COLO668 (cell line): ENCODE data around the gene BACE2.

Source experiments
- DNase-seq: peaks from one replicate; lab custom pipeline; 2025; ENCODE audit not compliant: unreplicated experiment; lab: John Stamatoyannopoulos, UW

Gene BACE2

GRCh38 chr21:41147979-41148355 is 20.0 kb upstream of the BACE2 start:
- no peak for DNase-seq

DNA sequence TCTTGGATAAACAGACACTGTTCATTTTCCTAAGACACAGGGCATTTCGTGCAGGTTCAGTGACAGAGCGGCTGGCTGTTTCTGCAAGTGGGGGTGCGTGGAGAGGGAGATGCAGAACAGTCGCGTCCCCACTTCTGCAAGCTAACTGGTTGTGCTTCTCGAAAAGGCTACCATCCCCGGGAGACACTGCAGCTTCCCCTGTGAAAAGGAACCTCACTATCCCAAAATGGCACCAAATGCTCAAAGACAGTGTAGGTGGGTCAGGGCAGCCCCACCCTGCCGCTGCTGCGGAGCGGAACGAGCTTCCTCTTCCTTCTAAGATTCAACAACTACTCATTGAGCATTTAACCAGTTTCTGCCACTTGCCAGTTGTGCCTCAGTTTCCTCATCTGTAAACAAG is 19.2 kb upstream of the BACE2 start:
- no peak for DNase-seq

DNA sequence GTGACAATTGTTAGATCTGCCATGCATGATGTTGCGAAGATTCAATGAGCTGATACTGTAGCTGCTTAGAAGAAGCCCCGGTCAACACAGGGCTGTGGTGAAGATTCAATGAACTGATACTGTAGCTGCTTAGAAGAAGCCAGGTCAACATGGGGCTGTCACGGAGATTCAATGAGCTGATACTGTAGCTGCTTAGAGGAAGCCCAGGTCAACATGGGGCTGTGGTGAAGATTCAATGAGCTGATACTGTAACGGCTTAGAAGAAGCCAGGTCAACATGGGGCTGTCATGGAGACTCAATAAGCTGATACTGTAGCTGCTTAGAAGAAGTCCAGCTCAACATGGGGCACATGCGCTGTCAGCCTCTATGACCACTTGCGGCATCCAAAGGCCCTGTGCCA is 18.8 kb upstream of the BACE2 start:
- DNase-seq: no peak

DNA sequence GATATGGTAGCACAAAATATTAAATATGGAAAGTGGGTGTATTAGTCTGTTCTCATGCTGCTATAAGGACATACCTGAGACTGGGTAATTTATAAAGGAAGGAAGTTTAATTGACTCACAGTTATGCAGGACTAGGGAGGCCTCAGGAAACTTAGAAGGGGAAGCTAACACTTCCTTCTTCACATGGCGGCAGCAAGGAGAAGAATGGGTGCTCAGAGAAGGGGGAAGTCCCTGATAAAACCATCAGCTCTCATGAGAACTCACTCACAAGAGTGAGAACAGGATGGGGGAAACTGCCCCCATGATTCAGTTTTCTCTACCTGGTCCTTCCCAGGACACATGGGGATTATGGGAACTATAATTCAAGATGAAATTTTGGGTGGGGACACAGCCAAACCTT is 15.8 kb upstream of the BACE2 start:
- no peak for DNase-seq

GRCh38 chr21:41153443-41153842 is 14.5 kb upstream of the BACE2 start:
- no peak for DNase-seq

GRCh38 chr21:41156142-41156541 is 11.8 kb upstream of the BACE2 start:
- no peak for DNase-seq

DNA sequence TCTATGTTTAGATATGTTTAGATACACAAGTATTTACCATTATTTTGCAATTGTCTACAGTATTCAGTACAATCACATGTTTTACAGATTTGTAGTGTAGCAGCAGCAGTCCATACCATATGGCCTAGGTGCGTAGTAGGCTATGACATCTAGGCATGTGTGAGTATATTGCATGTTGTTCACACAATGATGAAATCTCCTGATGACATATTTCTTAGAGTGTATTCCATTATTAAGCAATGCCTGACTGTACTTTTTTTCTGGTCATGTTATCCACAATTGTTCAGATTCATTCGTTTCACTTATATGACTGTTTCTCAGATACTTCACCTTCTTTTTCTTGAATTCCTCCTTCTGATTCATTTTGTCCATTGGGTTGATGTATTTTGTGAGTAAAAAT is 9.9 kb upstream of the BACE2 start:
- DNase-seq: no peak

DNA sequence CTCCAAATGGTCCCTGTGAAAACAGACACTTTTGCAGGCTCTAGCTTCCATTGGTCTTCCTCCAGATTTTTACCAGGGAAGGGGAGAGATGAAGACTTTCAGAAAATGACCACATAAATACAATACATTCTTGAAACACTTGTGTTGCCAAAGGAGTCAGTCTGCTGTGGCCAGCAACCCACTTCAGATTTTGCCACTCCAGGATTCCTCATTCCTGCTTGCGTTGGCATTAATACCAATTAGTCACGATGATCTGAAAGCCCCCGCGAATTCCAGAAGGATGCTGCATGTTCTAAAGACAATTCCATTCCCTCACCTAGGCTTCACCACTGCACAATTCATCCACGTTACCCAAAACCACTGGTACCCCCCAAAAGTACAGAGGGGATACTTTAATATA is 7.9 kb upstream of the BACE2 start:
- no peak for DNase-seq

GRCh38 chr21:41161428-41161827 is 6.5 kb upstream of the BACE2 start:
- DNase-seq: no peak

DNA sequence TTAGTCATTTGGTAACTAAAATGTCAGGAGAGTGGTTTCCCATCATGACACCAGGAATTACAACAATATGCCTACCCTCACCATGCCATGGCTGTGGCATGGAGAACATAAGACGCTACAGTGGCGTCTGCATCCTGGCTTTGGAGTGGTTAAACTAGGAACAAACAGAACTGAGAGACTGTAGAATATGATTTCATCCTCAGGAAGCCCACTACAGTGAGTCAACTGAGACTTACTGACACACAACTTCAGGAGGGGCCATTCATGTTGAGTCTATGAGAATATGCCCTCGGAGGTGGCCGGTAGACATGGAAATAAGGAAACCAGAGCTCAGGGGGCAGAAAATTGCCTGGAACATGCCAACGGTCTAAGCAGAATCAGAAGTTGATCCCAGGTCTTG is 5.9 kb upstream of the BACE2 start:
- no peak for DNase-seq

DNA sequence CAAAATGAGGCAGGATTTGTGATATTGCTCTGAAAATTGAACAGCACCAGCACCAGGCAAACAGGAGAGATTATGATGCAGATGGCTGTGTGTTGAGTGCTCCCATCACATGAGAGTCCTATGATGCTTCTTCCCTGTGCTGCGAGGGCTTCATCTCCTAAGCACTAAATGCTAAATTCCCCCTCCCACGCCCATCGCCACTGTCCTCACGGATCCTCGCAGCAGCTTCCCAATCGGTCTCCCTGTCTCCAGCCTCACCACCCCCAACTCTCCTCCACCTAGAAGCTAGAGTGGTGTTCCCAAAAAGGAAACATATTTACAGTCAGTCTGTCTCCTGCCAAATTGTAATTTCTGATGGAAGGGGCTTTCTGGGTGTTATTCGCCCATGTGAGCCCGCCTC is 4.9 kb upstream of the BACE2 start:
- no peak for DNase-seq

GRCh38 chr21:41164052-41164451 is 3.9 kb upstream of the BACE2 start:
- no peak for DNase-seq

GRCh38 chr21:41164981-41165655 is 2.8 kb upstream of the BACE2 start:
- peak; percentile 42 for DNase-seq

GRCh38 chr21:41166884-41167283 is 1.1 kb upstream of the BACE2 start:
- no peak for DNase-seq

- peak; percentile 32 for DNase-seq
Observed at GRCh38 chr21:41168391-41169257, 664 bp downstream of the BACE2 start.

GRCh38 chr21:41169258-41169576 is 1.3 kb downstream of the BACE2 start:
- DNase-seq: no peak

DNA sequence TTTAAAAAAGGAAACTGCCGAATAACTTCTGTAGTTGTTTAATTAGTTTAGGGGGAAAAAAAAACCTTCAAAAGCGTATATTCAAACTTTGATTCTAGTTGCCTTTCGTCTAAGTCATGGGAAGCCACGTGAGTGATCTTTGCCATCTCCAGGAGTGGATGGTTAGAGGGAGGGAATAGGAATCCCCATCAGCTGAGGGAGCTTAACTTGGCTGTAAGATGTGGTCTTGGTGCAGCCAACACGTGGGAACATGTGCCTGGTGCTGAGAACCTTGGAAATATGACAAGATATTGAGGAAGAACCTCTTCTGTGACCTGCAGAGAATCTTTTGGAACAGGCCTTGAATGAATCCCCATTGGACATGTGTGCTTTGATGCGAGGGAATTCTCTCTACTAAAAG is 1.7 kb downstream of the BACE2 start:
- no peak for DNase-seq

DNA sequence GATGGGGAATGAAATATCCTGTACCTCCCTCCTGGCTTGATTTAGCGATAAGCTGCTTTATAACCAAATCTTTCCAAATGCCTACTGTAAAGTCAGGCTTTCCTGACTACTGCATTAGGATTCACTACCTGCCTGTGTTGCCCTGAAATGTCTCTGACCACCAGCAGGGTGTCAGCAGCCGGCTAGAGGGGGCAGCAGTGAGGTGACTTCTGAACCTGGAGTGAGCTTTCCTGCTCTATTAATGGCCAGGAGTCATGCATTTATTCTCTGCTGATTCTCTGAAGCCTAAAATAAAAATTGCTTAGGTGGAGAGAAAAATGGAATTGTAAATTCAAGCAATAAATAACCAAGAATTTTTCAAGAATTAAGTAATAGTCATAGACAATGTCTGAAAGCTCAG is 2.5 kb downstream of the BACE2 start:
- DNase-seq: peak; percentile 42

- no peak for DNase-seq
Observed at GRCh38 chr21:41170859-41171609, 3.1 kb downstream of the BACE2 start.

DNA sequence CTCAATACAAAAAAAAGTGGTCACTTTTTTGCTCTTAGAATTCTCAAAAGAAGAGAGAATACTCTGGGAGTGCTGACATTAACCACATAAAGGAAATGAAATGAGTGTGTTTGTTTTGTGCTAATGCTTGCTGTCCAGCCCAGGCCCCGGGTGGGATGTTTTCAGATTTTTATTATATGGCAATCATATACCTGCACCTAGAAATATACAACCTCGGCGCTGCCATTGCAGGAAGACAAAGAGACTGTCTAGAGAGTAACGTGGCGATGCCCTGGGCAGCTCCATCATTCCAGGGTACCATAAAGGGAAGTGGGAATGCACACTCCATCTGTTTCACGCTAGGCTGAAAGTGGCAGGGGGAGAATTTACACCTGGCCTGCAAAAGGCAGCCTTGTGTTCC is 7.1 kb downstream of the BACE2 start:
- no peak for DNase-seq

DNA sequence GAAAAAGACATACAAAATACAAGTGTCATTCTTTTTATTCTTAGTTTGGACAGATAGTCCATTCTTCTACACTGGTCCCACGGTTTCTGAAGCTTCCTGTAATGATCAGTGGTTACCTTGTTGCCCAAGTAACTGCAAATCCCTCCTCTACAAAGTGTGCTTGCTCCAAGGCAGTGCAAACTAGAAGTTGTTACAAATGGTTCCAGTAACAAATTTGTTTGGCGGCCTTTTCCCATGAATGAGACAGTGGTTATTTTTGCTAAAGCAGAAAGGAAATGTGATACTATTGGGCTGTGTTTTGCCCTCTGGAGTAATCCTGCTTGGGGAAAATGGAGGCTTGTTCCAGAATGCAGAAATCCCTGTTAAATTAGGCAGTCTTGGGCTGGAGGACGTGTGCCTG is 8.9 kb downstream of the BACE2 start:
- no peak for DNase-seq

GRCh38 chr21:41180752-41181151 is 12.8 kb downstream of the BACE2 start:
- no peak for DNase-seq
